GM23338 (cell line): ENCODE measurements around the gene C5orf47.

Experiments
- CREB1 ChIP-seq: fragments of 250-450 bp; sonication (Bioruptor Pico); IDR thresholded peaks from 2 replicates; pipeline ENCODE4 v1.5.0; 2020; ENCODE audit warnings: low read depth, mild to moderate bottlenecking, moderate library complexity
- EZH2 ChIP-seq: fragments of 200-600 bp; sonication (generic); IDR thresholded peaks from one replicate; pipeline ENCODE4 v1.8.0; 2017; ENCODE audit warnings: antibody characterized with exemption, mild to moderate bottlenecking, low read depth; ENCODE audit not compliant: unreplicated experiment
- EZH2phosphoT487 ChIP-seq: fragments of 200-600 bp; sonication (generic); IDR thresholded peaks from one replicate; pipeline ENCODE4 v1.8.1; 2018; ENCODE audit warnings: antibody characterized with exemption; ENCODE audit not compliant: unreplicated experiment
- POLR2AphosphoS5 ChIP-seq: IDR thresholded peaks from 2 replicates; pipeline ENCODE4 v1.6.1; 2016; ENCODE audit warnings: antibody characterized with exemption, low read depth
- ZNF331 ChIP-seq: fragments of 250-450 bp; sonication (Bioruptor Pico); IDR thresholded peaks from 2 replicates; pipeline ENCODE4 v1.5.0; 2020; ENCODE audit warnings: low read depth, mild to moderate bottlenecking, moderate library complexity
- TF ChIP-seq, protein P1 (sequence below), 2 experiments: fragments of 200-600 bp in 1 of 2; sonication (generic) in 1 of 2; conservative IDR thresholded peaks; 2 replicates each; pipeline versions ENCODE4 v1.5.1 to v1.6.1; 2016 to 2017; ENCODE audit warnings: antibody characterized with exemption in 2 of 2, low read depth in 2 of 2, mild to moderate bottlenecking in 2 of 2, moderate library complexity in 1 of 2
- TF ChIP-seq, protein P2 (sequence below): IDR thresholded peaks from one replicate; pipeline ENCODE4 v1.6.1; 2018; ENCODE audit warnings: antibody characterized with exemption; ENCODE audit not compliant: unreplicated experiment

DNA sequence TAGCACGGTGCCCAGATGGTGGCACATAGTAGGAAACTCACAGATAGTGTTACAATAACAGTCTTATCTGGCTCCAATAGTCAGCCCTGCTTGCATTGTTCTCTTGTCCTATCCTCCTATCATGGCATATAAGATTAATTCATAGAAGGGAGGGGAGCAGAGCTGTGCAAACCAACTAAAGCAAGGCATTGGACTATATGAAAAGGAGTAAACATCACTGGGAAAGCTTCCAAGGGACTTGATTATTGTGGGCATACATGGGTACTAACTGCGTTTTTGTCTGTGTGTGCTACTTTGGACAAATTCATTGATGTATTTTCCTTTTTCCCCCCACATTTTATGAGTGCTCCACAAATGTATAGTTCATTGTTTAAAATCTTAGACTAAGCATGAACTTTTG is 43.8 kb upstream of the C5orf47 start:
- TF ChIP-seq, protein P1, sequence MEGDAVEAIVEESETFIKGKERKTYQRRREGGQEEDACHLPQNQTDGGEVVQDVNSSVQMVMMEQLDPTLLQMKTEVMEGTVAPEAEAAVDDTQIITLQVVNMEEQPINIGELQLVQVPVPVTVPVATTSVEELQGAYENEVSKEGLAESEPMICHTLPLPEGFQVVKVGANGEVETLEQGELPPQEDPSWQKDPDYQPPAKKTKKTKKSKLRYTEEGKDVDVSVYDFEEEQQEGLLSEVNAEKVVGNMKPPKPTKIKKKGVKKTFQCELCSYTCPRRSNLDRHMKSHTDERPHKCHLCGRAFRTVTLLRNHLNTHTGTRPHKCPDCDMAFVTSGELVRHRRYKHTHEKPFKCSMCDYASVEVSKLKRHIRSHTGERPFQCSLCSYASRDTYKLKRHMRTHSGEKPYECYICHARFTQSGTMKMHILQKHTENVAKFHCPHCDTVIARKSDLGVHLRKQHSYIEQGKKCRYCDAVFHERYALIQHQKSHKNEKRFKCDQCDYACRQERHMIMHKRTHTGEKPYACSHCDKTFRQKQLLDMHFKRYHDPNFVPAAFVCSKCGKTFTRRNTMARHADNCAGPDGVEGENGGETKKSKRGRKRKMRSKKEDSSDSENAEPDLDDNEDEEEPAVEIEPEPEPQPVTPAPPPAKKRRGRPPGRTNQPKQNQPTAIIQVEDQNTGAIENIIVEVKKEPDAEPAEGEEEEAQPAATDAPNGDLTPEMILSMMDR (conservative IDR thresholded peaks at IDR 0.05; ENCODE audit: low read depth in 2 of 2) = no peak
- TF ChIP-seq ZNF331 (no peak), EZH2phosphoT487 (no peak), EZH2 (no peak), POLR2AphosphoS5 (no peak), CREB1 (no peak)
- TF ChIP-seq, protein P2, sequence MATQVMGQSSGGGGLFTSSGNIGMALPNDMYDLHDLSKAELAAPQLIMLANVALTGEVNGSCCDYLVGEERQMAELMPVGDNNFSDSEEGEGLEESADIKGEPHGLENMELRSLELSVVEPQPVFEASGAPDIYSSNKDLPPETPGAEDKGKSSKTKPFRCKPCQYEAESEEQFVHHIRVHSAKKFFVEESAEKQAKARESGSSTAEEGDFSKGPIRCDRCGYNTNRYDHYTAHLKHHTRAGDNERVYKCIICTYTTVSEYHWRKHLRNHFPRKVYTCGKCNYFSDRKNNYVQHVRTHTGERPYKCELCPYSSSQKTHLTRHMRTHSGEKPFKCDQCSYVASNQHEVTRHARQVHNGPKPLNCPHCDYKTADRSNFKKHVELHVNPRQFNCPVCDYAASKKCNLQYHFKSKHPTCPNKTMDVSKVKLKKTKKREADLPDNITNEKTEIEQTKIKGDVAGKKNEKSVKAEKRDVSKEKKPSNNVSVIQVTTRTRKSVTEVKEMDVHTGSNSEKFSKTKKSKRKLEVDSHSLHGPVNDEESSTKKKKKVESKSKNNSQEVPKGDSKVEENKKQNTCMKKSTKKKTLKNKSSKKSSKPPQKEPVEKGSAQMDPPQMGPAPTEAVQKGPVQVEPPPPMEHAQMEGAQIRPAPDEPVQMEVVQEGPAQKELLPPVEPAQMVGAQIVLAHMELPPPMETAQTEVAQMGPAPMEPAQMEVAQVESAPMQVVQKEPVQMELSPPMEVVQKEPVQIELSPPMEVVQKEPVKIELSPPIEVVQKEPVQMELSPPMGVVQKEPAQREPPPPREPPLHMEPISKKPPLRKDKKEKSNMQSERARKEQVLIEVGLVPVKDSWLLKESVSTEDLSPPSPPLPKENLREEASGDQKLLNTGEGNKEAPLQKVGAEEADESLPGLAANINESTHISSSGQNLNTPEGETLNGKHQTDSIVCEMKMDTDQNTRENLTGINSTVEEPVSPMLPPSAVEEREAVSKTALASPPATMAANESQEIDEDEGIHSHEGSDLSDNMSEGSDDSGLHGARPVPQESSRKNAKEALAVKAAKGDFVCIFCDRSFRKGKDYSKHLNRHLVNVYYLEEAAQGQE = no peak
